Mucosa of descending colon (tissue), 3 donors: ENCODE data around the gene FLNB. TPM values are rescaled to one million over a fixed set of nuclear protein-coding genes. Genes with fewer than 3 reads are reported as not detected.

Source experiments
- ATAC-seq: fragments of 200-7000 bp; cut with Tn5 transposase; one replicate; pipeline ENCODE4 v1.9.1; 2020; ENCODE audit warnings: mild to moderate bottlenecking, moderate library complexity
- DNase-seq, 3 donors: peaks; one replicate each; pipeline ENCODE4 v3.0.0-alpha.2; 2020
- H3K36me3 ChIP-seq: fragments of 200-600 bp; one replicate; pipeline ENCODE4 v1.8.0; 2021; ENCODE audit warnings: low read depth, mild to moderate bottlenecking
- H3K4me1 ChIP-seq: fragments of 200-600 bp; one replicate; pipeline ENCODE4 v1.8.0; 2021; ENCODE audit warnings: low read depth, mild to moderate bottlenecking
- H3K4me3 ChIP-seq: fragments of 200-600 bp; one replicate; pipeline ENCODE4 v1.8.0; 2021; ENCODE audit warnings: mild to moderate bottlenecking
- H3K9me3 ChIP-seq: fragments of 200-600 bp; one replicate; pipeline ENCODE4 v1.8.0; 2021; ENCODE audit warnings: mild to moderate bottlenecking
- intact Hi-C, 2 donors: fragments of 100-400 bp; cut with DNase I in 1 of 2; cut with micrococcal nuclease in 1 of 2; formaldehyde crosslinking; loops; one replicate each; pipeline versions ENCODE4 v1.11.0 to v1.11.1; 2022; cut with DNase I, micrococcal nuclease
- total RNA-seq, 3 donors: library from RNA; stranded (reverse); fragmentation: NEBNext Ultra II Directional in 2 of 3; extraction: Animal tissue kit (Norgen Biotek cat#: 25700) in 2 of 3; gene quantifications; one replicate each; pipeline versions ENCODE4 v1.2.1 to v1.2.4, GENCODE V29; 2021 to 2023
- TF ChIP-seq, protein P1 (sequence below): fragments of 200-600 bp; IDR thresholded peaks from one replicate; pipeline ENCODE4 v1.8.0; 2022; ENCODE audit warnings: antibody characterized with exemption, mild to moderate bottlenecking
- donor health status: DM: no; HTN: no; CAD: no; lungs with moderate emphysema.
- donor health status: DM: no; HTN: no; CAD: no.
- donor health status: DM: no; HTN: yes; CAD: no.

FLNB gene
- total RNA-seq, 3 donors from 2014 or later: 256 to 555 (median 357) TPM

DNA sequence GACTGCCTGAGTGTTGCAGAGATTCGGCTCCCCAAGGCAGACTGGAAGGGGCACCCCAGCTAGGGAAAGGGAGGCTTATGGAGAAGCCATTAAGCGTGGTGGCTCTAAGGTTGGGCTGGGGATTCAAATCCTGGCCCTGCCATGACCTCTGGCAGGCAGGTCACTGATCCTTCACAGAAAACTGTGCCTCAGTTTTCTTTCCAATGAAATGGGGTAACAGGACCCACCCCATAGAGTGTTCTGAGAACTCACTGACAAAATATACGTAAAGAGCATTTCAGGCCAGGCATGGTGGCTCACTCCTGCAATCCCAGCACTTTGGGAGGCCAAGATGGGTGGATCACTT lies 167.9 kb downstream of the FLNB start:
- H3K4me3 ChIP-seq: no peak overlapping the region
- peaks cover 51% of the 10 kb centered on the region for H3K4me1 ChIP-seq
- H3K36me3 ChIP-seq: no peaks in the 10 kb centered on the region
- H3K9me3 ChIP-seq: no peaks in the 10 kb centered on the region
- intact Hi-C loops: no loop called here
- DNase-seq (no peak), ATAC-seq (no peak)
- TF ChIP-seq, protein P1, sequence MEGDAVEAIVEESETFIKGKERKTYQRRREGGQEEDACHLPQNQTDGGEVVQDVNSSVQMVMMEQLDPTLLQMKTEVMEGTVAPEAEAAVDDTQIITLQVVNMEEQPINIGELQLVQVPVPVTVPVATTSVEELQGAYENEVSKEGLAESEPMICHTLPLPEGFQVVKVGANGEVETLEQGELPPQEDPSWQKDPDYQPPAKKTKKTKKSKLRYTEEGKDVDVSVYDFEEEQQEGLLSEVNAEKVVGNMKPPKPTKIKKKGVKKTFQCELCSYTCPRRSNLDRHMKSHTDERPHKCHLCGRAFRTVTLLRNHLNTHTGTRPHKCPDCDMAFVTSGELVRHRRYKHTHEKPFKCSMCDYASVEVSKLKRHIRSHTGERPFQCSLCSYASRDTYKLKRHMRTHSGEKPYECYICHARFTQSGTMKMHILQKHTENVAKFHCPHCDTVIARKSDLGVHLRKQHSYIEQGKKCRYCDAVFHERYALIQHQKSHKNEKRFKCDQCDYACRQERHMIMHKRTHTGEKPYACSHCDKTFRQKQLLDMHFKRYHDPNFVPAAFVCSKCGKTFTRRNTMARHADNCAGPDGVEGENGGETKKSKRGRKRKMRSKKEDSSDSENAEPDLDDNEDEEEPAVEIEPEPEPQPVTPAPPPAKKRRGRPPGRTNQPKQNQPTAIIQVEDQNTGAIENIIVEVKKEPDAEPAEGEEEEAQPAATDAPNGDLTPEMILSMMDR: no peak

DNA sequence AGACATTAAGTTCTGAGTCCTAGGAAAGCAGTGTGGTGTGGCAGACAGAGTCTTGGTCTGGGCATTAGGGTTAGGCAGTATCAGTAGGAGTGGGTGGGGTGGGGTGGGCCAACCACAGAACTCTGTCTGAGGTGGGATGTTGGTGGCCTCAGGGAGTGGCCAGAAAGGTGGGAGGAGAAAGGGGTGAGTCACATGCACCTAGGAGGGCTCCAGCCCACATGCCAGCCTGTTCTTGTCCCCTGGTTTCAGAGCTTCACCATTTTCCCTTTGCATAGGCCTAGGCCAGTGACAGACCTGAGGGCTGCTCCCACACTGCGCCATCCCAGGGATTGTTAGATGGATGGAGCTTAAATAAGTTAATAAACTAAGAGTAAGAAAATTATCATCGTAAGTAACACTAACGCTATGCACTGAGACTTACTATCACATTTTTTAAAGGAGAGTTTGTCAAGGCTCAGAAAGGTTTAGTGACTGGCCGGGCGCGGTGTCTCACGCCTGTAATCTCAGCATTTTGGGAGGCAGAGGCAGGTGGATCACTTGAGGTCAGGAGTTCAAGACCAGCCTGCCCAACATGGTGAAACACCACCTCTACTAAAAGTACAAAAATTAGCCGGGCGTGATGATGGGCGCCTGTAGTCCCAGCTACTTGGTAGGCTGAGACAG lies 168.7 kb downstream of the FLNB start:
- no peak overlapping the region for H3K4me3 ChIP-seq

DNA sequence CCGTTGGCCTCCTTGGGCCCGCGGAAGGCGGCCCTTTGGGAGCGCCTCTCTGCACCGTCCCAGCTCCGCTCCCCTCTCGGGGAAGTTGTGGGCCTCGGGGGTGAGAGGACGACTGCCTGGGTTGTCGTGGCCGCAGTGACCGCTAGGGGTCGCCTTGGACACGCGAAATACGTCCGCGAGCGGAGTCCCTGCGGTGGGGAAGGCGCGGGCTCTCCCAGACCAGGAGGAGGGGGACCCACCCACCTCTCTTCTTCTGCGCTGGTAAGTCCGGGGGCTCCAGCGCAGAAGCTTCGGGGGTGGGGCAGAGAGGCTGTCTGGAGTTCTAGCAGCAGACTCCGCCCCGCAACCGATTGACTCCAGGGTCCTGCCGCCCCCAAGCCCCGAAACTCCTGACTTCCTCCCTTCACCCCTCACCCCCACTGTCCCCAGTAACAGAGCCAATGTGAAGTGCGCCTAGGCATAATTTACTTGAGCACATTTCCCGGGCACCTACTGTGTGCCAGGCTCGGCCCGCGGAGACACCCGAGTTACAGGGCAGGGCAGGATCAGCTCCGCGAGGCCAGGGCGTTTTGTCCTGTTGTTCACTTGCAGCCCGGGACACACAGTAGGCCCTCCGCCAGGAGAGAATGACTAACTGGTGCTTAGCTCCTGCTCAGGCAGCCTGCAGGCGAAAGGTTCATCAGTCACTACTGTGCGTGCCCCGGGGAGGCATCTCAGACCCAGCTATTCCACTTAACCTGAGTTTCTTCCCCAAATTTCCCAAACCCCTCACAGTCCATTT lies 169.7 kb downstream of the FLNB start:
- ATAC-seq: peak; percentile 67
- peaks cover 53% of the 10 kb centered on the region for H3K4me1 ChIP-seq
- H3K4me3 ChIP-seq: no peak overlapping the region
- peak; percentile 92 to 95 (median 94) for DNase-seq
- TF ChIP-seq, protein P1: peak; percentile 93
- H3K36me3 ChIP-seq: no peaks in the 10 kb centered on the region
- H3K9me3 ChIP-seq: no peaks in the 10 kb centered on the region
- intact Hi-C loops: no loop called here

More for the DNA sequence above, 168.7 kb downstream of the FLNB start:
- DNase-seq (no peak), ATAC-seq (no peak)
- intact Hi-C loops: no loop called here
- TF ChIP-seq, protein P1: no peak
- no peaks in the 10 kb centered on the region for H3K9me3 ChIP-seq
- H3K4me1 ChIP-seq: peaks cover 55% of the 10 kb centered on the region
- no peaks in the 10 kb centered on the region for H3K36me3 ChIP-seq

DNA sequence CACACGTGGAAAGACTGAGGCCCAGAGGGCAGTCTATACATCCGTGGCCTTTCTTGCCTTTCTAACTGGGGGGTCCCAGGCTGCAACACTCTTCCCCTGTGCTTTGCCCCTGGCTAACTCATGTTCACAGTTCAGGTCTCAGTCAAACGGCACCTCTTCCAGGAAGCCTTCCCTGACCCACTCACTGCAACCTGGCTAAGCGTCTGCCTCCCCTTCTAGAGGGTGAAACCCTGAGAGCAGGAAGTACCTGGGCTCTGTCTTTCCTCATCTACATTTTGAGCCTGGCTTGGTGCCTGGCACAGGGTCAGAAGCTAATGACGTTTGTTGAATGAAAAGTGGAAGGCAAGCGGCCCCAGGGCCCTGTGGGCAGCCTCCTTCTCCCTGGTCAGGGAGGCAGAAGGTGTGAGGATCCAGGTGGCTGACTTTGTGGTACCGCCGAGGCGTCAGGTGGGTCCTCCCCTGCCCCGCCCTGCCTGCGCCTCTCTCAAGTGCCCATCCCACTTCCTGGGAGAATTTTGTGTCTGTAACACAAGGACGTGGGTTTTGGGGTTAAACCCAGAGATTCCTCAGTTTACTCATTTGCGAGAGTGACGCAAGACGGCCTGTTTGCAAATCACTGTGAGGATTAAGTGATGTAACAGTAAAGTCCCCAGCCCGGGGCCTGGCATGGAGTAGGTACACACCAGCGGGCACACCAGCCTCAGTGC lies 170.5 kb downstream of the FLNB start:
- Histone ChIP-seq H3K4me3 (no peak overlapping the region), H3K36me3 (no peaks in the 10 kb centered on the region), H3K4me1 (peaks cover 45% of the 10 kb centered on the region), H3K9me3 (no peaks in the 10 kb centered on the region)
- TF ChIP-seq, protein P1: no peak
- DNase-seq (peak in 1 of 3 donors; percentile 50), ATAC-seq (peak; percentile 3)
- intact Hi-C loops: no loop called here

DNA sequence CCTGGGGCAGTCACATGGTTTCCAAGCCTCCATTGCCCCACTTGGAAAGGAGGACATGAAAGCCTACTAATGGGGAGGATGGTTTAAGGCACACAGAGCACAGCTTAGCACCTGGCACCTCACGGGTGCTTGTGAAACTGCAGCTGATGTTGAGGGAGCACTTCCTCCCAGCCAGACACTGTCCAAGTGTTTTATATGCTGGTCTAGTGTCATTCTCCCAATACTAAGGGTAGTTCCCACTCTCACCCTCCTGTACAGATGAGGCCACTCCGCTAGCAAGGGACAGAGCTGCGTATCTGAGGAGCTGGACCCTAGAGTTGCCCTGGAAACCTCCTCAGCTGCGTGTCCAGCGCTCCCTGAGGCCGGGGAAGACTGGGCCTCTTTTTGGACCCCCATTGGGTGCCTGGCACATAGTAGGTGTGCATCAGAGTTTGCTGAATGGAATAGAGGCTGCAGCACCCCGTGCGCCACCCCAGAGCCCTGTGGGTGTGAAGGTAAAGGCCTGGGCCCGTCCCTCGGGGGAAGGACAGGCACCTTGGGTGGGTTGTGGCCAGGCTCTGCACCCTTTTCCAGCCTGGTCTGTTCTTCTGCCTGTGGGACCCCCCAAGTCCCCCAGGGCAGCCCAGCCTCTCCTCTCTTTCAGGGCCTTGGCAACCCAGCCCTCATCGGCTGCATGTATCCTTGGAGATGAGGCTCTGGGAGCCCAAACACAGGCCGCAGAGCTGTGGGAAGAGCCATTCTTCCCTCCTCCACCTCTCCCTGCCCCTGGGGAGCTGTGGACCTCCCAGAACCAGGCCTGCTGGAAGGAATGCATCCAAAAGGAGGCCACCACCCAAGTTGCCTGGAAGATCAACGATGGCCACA lies 171.2 kb downstream of the FLNB start:
- ATAC-seq (no peak), DNase-seq (no peak)
- intact Hi-C loops: no loop called here
- Histone ChIP-seq H3K4me1 (peaks cover 38% of the 10 kb centered on the region), H3K4me3 (no peak overlapping the region), H3K36me3 (no peaks in the 10 kb centered on the region), H3K9me3 (no peaks in the 10 kb centered on the region)
- TF ChIP-seq, protein P1: no peak
